H9 (cell line): Measurements from ENCODE around the gene RILPL1. TPM values are rescaled to one million over a fixed set of nuclear protein-coding genes. Genes with fewer than 3 reads are reported as not detected.

Experiments used
- DNase-seq: peaks from one replicate; pipeline ENCODE4 v3.0.0-alpha.2; 2017
- H2AFZ ChIP-seq: one replicate; pipeline ENCODE4 v1.6.1; 2013; ENCODE audit warnings: mild to moderate bottlenecking, low read length, control low read depth, moderate library complexity
- H2AK5ac ChIP-seq: 2 replicates; pipeline ENCODE4 v1.6.1; 2013; ENCODE audit warnings: low read length, control low read depth, mixed read lengths; ENCODE audit not compliant: insufficient read length
- H2BK120ac ChIP-seq: one replicate; pipeline ENCODE4 v1.6.1; 2013; ENCODE audit warnings: low read depth, mild to moderate bottlenecking, low read length, control low read depth, inconsistent platforms; ENCODE audit not compliant: poor library complexity, severe bottlenecking
- H2BK12ac ChIP-seq: 2 replicates; pipeline ENCODE4 v1.6.1; 2013; ENCODE audit warnings: low read length, control low read depth, mixed read lengths, low read depth; ENCODE audit not compliant: insufficient read length
- H2BK15ac ChIP-seq: 2 replicates; pipeline ENCODE4 v1.6.1; 2013; ENCODE audit warnings: low read depth, low read length, control low read depth
- H2BK20ac ChIP-seq: one replicate; pipeline ENCODE4 v1.6.1; 2013; ENCODE audit warnings: low read depth, mild to moderate bottlenecking, low read length, control low read depth, inconsistent platforms; ENCODE audit not compliant: poor library complexity, severe bottlenecking
- H2BK5ac ChIP-seq: 2 replicates; pipeline ENCODE4 v1.6.1; 2013; ENCODE audit warnings: low read length, control low read depth, mixed read lengths; ENCODE audit not compliant: insufficient read length
- H3K14ac ChIP-seq: 2 replicates; pipeline ENCODE4 v1.6.1; 2013; ENCODE audit warnings: low read length, control low read depth; ENCODE audit not compliant: insufficient read depth
- H3K18ac ChIP-seq: 2 replicates; pipeline ENCODE4 v1.6.1; 2013; ENCODE audit warnings: low read depth, mild to moderate bottlenecking, mixed read lengths, low read length, control low read depth; ENCODE audit not compliant: insufficient read length
- H3K23ac ChIP-seq: 2 replicates; pipeline ENCODE4 v1.6.1; 2013; ENCODE audit warnings: low read length, control low read depth, mixed read lengths, low read depth; ENCODE audit not compliant: insufficient read length
- H3K23me2 ChIP-seq: 2 replicates; pipeline ENCODE4 v1.6.1; 2013; ENCODE audit warnings: low read depth, mild to moderate bottlenecking, mixed read lengths, low read length, control low read depth; ENCODE audit not compliant: insufficient read length, poor library complexity, severe bottlenecking
- H3K27ac ChIP-seq: 2 replicates; pipeline ENCODE4 v1.5.1; 2013; ENCODE audit warnings: low read length, control low read depth, mixed read lengths, low read depth; ENCODE audit not compliant: insufficient read length
- H3K27me3 ChIP-seq: 2 replicates; pipeline ENCODE4 v1.6.1; 2013; ENCODE audit warnings: low read length, control low read depth, inconsistent platforms; ENCODE audit not compliant: insufficient read depth
- H3K4ac ChIP-seq: 2 replicates; pipeline ENCODE4 v1.6.1; 2013; ENCODE audit warnings: low read depth, mild to moderate bottlenecking, control low read depth, inconsistent platforms, low read length, moderate library complexity
- H3K4me1 ChIP-seq: 2 replicates; pipeline ENCODE4 v1.6.1; 2013; ENCODE audit warnings: low read length, control low read depth, inconsistent platforms; ENCODE audit not compliant: insufficient read depth
- H3K4me2 ChIP-seq: 2 replicates; pipeline ENCODE4 v1.6.1; 2013; ENCODE audit warnings: low read length, control low read depth, mixed read lengths; ENCODE audit not compliant: insufficient read length, insufficient read depth
- H3K56ac ChIP-seq: 2 replicates; pipeline ENCODE4 v1.6.1; 2013; ENCODE audit warnings: low read depth, mild to moderate bottlenecking, mixed read lengths, low read length, control low read depth; ENCODE audit not compliant: insufficient read length
- H3K79me1 ChIP-seq: 2 replicates; pipeline ENCODE4 v1.6.1; 2013; ENCODE audit warnings: low read depth, mild to moderate bottlenecking, moderate library complexity, low read length, control low read depth, inconsistent platforms; ENCODE audit not compliant: insufficient read depth, poor library complexity, severe bottlenecking
- H3K79me2 ChIP-seq: 2 replicates; pipeline ENCODE4 v1.6.1; 2013; ENCODE audit warnings: low read length, control low read depth, inconsistent platforms; ENCODE audit not compliant: insufficient read depth
- H3K9ac ChIP-seq: 2 replicates; pipeline ENCODE4 v1.6.1; 2013; ENCODE audit warnings: low read length, control low read depth, mixed read lengths; ENCODE audit not compliant: insufficient read length; ENCODE audit errors: extremely low read depth
- H3K9me3 ChIP-seq: one replicate; pipeline ENCODE4 v1.6.1; 2013; ENCODE audit warnings: low read depth, low read length, inconsistent platforms; ENCODE audit not compliant: control insufficient read depth
- H3T11ph ChIP-seq: one replicate; pipeline ENCODE4 v1.6.1; 2013; ENCODE audit warnings: mild to moderate bottlenecking, low read length, control low read depth, inconsistent platforms
- H4K20me1 ChIP-seq: one replicate; pipeline ENCODE4 v1.6.1; 2013; ENCODE audit not compliant: control insufficient read depth, insufficient read length, insufficient read depth
- H4K5ac ChIP-seq: 2 replicates; pipeline ENCODE4 v1.6.1; 2013; ENCODE audit warnings: low read depth, mild to moderate bottlenecking, mixed read lengths, low read length, control low read depth; ENCODE audit not compliant: insufficient read length
- H4K8ac ChIP-seq: replicated peaks from 2 replicates; pipeline ENCODE4 v1.6.1; 2013; ENCODE audit warnings: low read length, control low read depth, mixed read lengths, low read depth; ENCODE audit not compliant: insufficient read length
- H4K91ac ChIP-seq: 2 replicates; pipeline ENCODE4 v1.6.1; 2013; ENCODE audit warnings: low read depth, mild to moderate bottlenecking, moderate library complexity, mixed read lengths, low read length, control low read depth; ENCODE audit not compliant: insufficient read length
- H3K27ac Mint-ChIP-seq, 3 experiments: 2 replicates in 2 of 3; 3 replicates in 1 of 3; pipeline ENCODE4 v1.8.0; 2020 to 2021; ENCODE audit warnings: mixed read lengths in 3 of 3, mild to moderate bottlenecking in 1 of 3, moderate library complexity in 1 of 3
- H3K27me3 Mint-ChIP-seq: 2 replicates; pipeline ENCODE4 v1.8.0; 2021; ENCODE audit warnings: low read depth, mild to moderate bottlenecking, moderate library complexity, mixed read lengths
- H3K36me3 Mint-ChIP-seq, 3 experiments: 2 replicates in 2 of 3; 3 replicates in 1 of 3; pipeline ENCODE4 v1.8.0; 2020 to 2021; ENCODE audit warnings: low read depth in 3 of 3, mixed read lengths in 3 of 3; ENCODE audit not compliant: insufficient read depth in 1 of 3
- H3K4me1 Mint-ChIP-seq, 2 experiments: 2 replicates each; pipeline ENCODE4 v1.8.0; 2020; ENCODE audit warnings: mixed read lengths in 2 of 2
- H3K4me3 Mint-ChIP-seq, 2 experiments: 2 replicates in 1 of 2; 3 replicates in 1 of 2; pipeline ENCODE4 v1.8.0; 2020 to 2021; ENCODE audit warnings: mild to moderate bottlenecking in 2 of 2, mixed read lengths in 2 of 2, moderate library complexity in 1 of 2
- H3K9me3 Mint-ChIP-seq, 2 experiments: 2 replicates in 1 of 2; 3 replicates in 1 of 2; pipeline ENCODE4 v1.8.0; 2020; ENCODE audit warnings: mild to moderate bottlenecking in 2 of 2, mixed read lengths in 2 of 2, moderate library complexity in 1 of 2
- CTCF ChIP-seq: fragments of 200-600 bp; sonication (generic); conservative IDR thresholded peaks from 3 replicates; pipeline ENCODE4 v1.8.0; 2021; ENCODE audit warnings: antibody characterized with exemption, mild to moderate bottlenecking
- WGBS: extraction: QIAGEN DNeasy Blood & Tissue Kit; methylation state at CpG from one replicate; pipeline ENCODE4 v1.1.7; 2013; ENCODE audit warnings: missing lambda C conversion rate, low lambda C conversion rate, mixed read lengths; ENCODE audit not compliant: insufficient read length; ENCODE audit errors: extremely low coverage; 5-methylcytosine and 5-hydroxymethylcytosine counted together
- total RNA-seq: library from RNA; stranded (reverse); gene quantifications from 2 replicates; pipeline ENCODE4 v1.2.1, GENCODE V29; 2021

RILPL1 gene
- total RNA-seq, 1 experiment from 2014 or later = 8.1 TPM

DNA sequence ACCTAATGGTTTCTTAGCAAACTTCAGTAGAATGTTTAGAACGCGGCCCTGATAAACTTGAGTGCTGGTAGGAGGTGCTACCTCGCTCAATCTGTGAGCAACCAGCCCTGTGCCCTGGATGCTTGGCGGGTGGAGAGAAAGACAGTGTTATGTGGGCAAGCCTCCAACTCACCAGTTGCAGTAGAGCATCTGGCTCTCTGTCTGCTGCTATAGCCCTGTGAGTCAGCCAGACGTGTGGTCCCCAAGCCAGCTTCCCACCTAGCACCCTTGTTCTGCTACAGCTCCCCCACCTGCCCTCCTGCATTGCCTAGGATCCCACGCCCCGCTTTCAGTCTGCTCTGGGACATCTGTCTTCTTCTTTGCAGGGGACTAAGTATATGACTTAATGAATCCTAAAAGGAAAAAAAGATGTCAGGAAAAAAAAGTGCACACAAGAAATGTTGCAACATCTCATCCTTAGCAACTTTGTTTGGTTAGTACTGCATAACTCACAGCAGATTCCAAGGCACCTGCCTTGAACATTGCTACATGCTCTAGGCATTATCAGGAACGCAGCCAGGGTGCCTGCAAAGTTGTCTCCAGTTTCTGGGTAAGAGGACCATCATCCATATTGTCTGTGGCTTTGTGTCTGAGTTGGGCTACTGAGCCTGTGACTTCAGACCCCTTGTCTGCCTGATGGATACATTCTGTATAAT lies 62.0 kb downstream of the RILPL1 start:
- Histone ChIP-seq H3K79me2 (no peaks in the 10 kb centered on the region), H3K4me2 (no peak overlapping the region), H3K27ac (no peak overlapping the region), H2BK120ac (no peak overlapping the region), H2BK12ac (no peak overlapping the region), H3K18ac (no peak overlapping the region), H2BK15ac (no peak overlapping the region), H2BK20ac (no peak overlapping the region), H3K14ac (no peak overlapping the region), H3K4ac (no peak overlapping the region), H3K79me1 (no peaks in the 10 kb centered on the region), H3K9ac (no peak overlapping the region), H3K23ac (no peak overlapping the region), H3K4me1 (no peaks in the 10 kb centered on the region), H3T11ph (no peak overlapping the region), H2AK5ac (no peak overlapping the region), H4K91ac (no peak overlapping the region), H3K27me3 (no peaks in the 10 kb centered on the region), H4K8ac (no peak overlapping the region), H3K9me3 (no peaks in the 10 kb centered on the region), H2AFZ (no peak overlapping the region), H4K20me1 (no peaks in the 10 kb centered on the region), H2BK5ac (no peak overlapping the region), H3K56ac (no peak overlapping the region), H4K5ac (no peak overlapping the region), H3K23me2 (no peaks in the 10 kb centered on the region)
- TF ChIP-seq CTCF = no peak
- Mint-ChIP-seq H3K4me3 (no peak overlapping the region), H3K27me3 (no peaks in the 10 kb centered on the region), H3K4me1 (no peaks in the 10 kb centered on the region), H3K9me3 (no peaks in the 10 kb centered on the region), H3K27ac (0 out of 7 replicates have a peak overlapping the region, but pooled peaks of 1 of the 3 experiments have one; percentile 73), H3K36me3 (peaks cover 2 to 18% (median 18%) of the 10 kb centered on the region in 3 experiments; a peak in 5 of 7 replicates)
- no CpG with 5 or more reads among the region's 8 CpGs for WGBS
- DNase-seq = no peak
